ENCODE results near the gene ASB6.

ASB6 gene

GRCh38 chr9:129627556-129628440 is 14.2 kb downstream of the ASB6 start:
- no peak overlapping the region for H3K4me2 ChIP-seq (ENCODE audit: insufficient read depth, low read length, poor library complexity, severe bottlenecking)
- WGBS, 2 donors (ENCODE audit: extremely low coverage in 2 of 2, insufficient read length in 2 of 2, insufficient replicate concordance in 1 of 2), result no CpG with 5 or more reads among the region's 12 CpGs
- H3K4ac ChIP-seq (ENCODE audit: low read length), result no peak overlapping the region
- no peak overlapping the region for H2AK5ac ChIP-seq (ENCODE audit: low read depth, low read length)
- H4K8ac ChIP-seq (ENCODE audit: low read depth, low read length), result no peak overlapping the region
- no peak overlapping the region for H2BK15ac ChIP-seq (ENCODE audit: low read length)
- no peak overlapping the region for H2AFZ ChIP-seq (ENCODE audit: low read length)
- no peaks in the 10 kb centered on the region for H3K9me3 ChIP-seq (replicated peaks in 1 of 2; ENCODE audit: control insufficient read depth in 2 of 2, insufficient read depth in 1 of 2, low read depth in 1 of 2, low read length in 2 of 2)
- H2BK12ac ChIP-seq (ENCODE audit: low read length), result no peak overlapping the region
- no peak overlapping the region for H2BK120ac ChIP-seq (ENCODE audit: low read depth, low read length)
- no peak overlapping the region for H3K27ac ChIP-seq (replicated peaks; ENCODE audit: low read length)
- H3K23ac ChIP-seq (ENCODE audit: low read depth, low read length, poor library complexity), result no peak overlapping the region
- H3K79me1 ChIP-seq (ENCODE audit: low read depth, low read length), result peaks cover 27% of the 10 kb centered on the region
- no peak overlapping the region for H3K14ac ChIP-seq (ENCODE audit: low read length)
- H3K4me3 ChIP-seq (ENCODE audit: low read length in 2 of 2), result peak overlapping the region in 1 of 2 donors; percentile 98
- peaks cover 4 to 19% of the 10 kb centered on the region in 2 donors for H3K4me1 ChIP-seq (ENCODE audit: control insufficient read depth in 2 of 2, insufficient read depth in 1 of 2, low read depth in 1 of 2, low read length in 2 of 2)
- peaks cover 13 to 52% of the 10 kb centered on the region in 2 donors for H3K36me3 ChIP-seq (replicated peaks in 1 of 2; ENCODE audit: control insufficient read depth in 2 of 2, insufficient read depth in 2 of 2, low read length in 2 of 2)
- no peak overlapping the region for H3K9ac ChIP-seq (ENCODE audit: low read depth, low read length, poor library complexity)
- no peak for DNase-seq (ENCODE audit: low spot score)
- no peak overlapping the region for H4K91ac ChIP-seq (ENCODE audit: low read depth, low read length, poor library complexity)
- H3K18ac ChIP-seq (ENCODE audit: low read length), result no peak overlapping the region
- H3K27me3 ChIP-seq (ENCODE audit: control insufficient read depth in 3 of 3, insufficient read depth in 3 of 3, low read depth in 1 of 3, low read length in 3 of 3), result no peaks in the 10 kb centered on the region
- no peak overlapping the region for H2BK5ac ChIP-seq (ENCODE audit: low read length)

GRCh38 chr9:129626625-129627284 is 15.2 kb downstream of the ASB6 start:
- H3K27ac ChIP-seq (replicated peaks; ENCODE audit: low read length), result no peak overlapping the region
- peak overlapping the region; percentile 91 for H3K9ac ChIP-seq (ENCODE audit: low read depth, low read length, poor library complexity)
- no peaks in the 10 kb centered on the region for H3K9me3 ChIP-seq (replicated peaks in 1 of 2; ENCODE audit: control insufficient read depth in 2 of 2, insufficient read depth in 1 of 2, low read depth in 1 of 2, low read length in 2 of 2)
- H2BK12ac ChIP-seq (ENCODE audit: low read length), result no peak overlapping the region
- H3K18ac ChIP-seq (ENCODE audit: low read length), result no peak overlapping the region
- no CpG with 5 or more reads among the region's 20 CpGs for WGBS, 2 donors (ENCODE audit: extremely low coverage in 2 of 2, insufficient read length in 2 of 2, insufficient replicate concordance in 1 of 2)
- H4K8ac ChIP-seq (ENCODE audit: low read depth, low read length), result no peak overlapping the region
- no peak overlapping the region for H2BK15ac ChIP-seq (ENCODE audit: low read length)
- peaks cover 4 to 19% of the 10 kb centered on the region in 2 donors for H3K4me1 ChIP-seq (ENCODE audit: control insufficient read depth in 2 of 2, insufficient read depth in 1 of 2, low read depth in 1 of 2, low read length in 2 of 2)
- peaks cover 23% of the 10 kb centered on the region for H3K79me1 ChIP-seq (ENCODE audit: low read depth, low read length)
- peaks cover 7 to 41% of the 10 kb centered on the region in 2 donors for H3K36me3 ChIP-seq (replicated peaks in 1 of 2; ENCODE audit: control insufficient read depth in 2 of 2, insufficient read depth in 2 of 2, low read length in 2 of 2)
- no peak overlapping the region for H3K4ac ChIP-seq (ENCODE audit: low read length)
- H2AK5ac ChIP-seq (ENCODE audit: low read depth, low read length), result peak overlapping the region; percentile 66
- no peak overlapping the region for H3K23ac ChIP-seq (ENCODE audit: low read depth, low read length, poor library complexity)
- peak overlapping the region; percentile 98 for H3K4me3 ChIP-seq (ENCODE audit: low read length in 2 of 2)
- no peak overlapping the region for H2BK120ac ChIP-seq (ENCODE audit: low read depth, low read length)
- H4K91ac ChIP-seq (ENCODE audit: low read depth, low read length, poor library complexity), result no peak overlapping the region
- H3K14ac ChIP-seq (ENCODE audit: low read length), result no peak overlapping the region
- H3K27me3 ChIP-seq (ENCODE audit: control insufficient read depth in 3 of 3, insufficient read depth in 3 of 3, low read depth in 1 of 3, low read length in 3 of 3), result peaks cover 0 to 2% (median 0%) of the 10 kb centered on the region in 3 experiments
- H2AFZ ChIP-seq (ENCODE audit: low read length), result peak overlapping the region; percentile 97
- H2BK5ac ChIP-seq (ENCODE audit: low read length), result no peak overlapping the region
- peak overlapping the region; percentile 100 for H3K4me2 ChIP-seq (ENCODE audit: insufficient read depth, low read length, poor library complexity, severe bottlenecking)
- no peak for DNase-seq (ENCODE audit: low spot score)

GRCh38 chr9:129626079-129626624 is 15.8 kb downstream of the ASB6 start, which contains the start of gene NTMT1:
NTMT1 (plus strand) TSS chr9:129626163; CDS start chr9:129632704, 6,541 bp downstream.
- no peak within 1 kb of the TSS for H2BK120ac ChIP-seq (ENCODE audit: low read depth, low read length)
- peak within 1 kb of the TSS; percentile 96 for H3K18ac ChIP-seq (ENCODE audit: low read length)
- peak within 1 kb of the TSS; percentile 66 for H2AK5ac ChIP-seq (ENCODE audit: low read depth, low read length)
- H3K27me3 ChIP-seq (ENCODE audit: control insufficient read depth in 3 of 3, insufficient read depth in 3 of 3, low read depth in 1 of 3, low read length in 3 of 3), result peaks cover 0 to 8% (median under 1%) of the 10 kb centered on the region in 3 experiments
- peak within 1 kb of the TSS; percentile 100 for H3K4me2 ChIP-seq (ENCODE audit: insufficient read depth, low read length, poor library complexity, severe bottlenecking)
- no peaks in the 10 kb centered on the region for H3K9me3 ChIP-seq (replicated peaks in 1 of 2; ENCODE audit: control insufficient read depth in 2 of 2, insufficient read depth in 1 of 2, low read depth in 1 of 2, low read length in 2 of 2)
- peak within 1 kb of the TSS; percentile 50 for H2BK15ac ChIP-seq (ENCODE audit: low read length)
- peak within 1 kb of the TSS; percentile 81 for H3K23ac ChIP-seq (ENCODE audit: low read depth, low read length, poor library complexity)
- peaks cover 17% of the 10 kb centered on the region for H3K79me1 ChIP-seq (ENCODE audit: low read depth, low read length)
- H3K36me3 ChIP-seq (replicated peaks in 1 of 2; ENCODE audit: control insufficient read depth in 2 of 2, insufficient read depth in 2 of 2, low read length in 2 of 2), result peaks cover 3 to 35% of the 10 kb centered on the region in 2 donors
- no peak within 1 kb of the TSS for H3K4ac ChIP-seq (ENCODE audit: low read length)
- H4K8ac ChIP-seq (ENCODE audit: low read depth, low read length), result no peak within 1 kb of the TSS
- peaks cover 4 to 19% of the 10 kb centered on the region in 2 donors for H3K4me1 ChIP-seq (ENCODE audit: control insufficient read depth in 2 of 2, insufficient read depth in 1 of 2, low read depth in 1 of 2, low read length in 2 of 2)
- WGBS, 2 donors (ENCODE audit: extremely low coverage in 2 of 2, insufficient read length in 2 of 2, insufficient replicate concordance in 1 of 2), result no CpG with 5 or more reads among the region's 55 CpGs
- H4K91ac ChIP-seq (ENCODE audit: low read depth, low read length, poor library complexity), result no peak within 1 kb of the TSS
- peak within 1 kb of the TSS; percentile 91 for H3K9ac ChIP-seq (ENCODE audit: low read depth, low read length, poor library complexity)
- no peak within 1 kb of the TSS for H2BK12ac ChIP-seq (ENCODE audit: low read length)
- no peak within 1 kb of the TSS for H3K27ac ChIP-seq (replicated peaks; ENCODE audit: low read length)
- peak; percentile 81 for DNase-seq (ENCODE audit: low spot score)
- H3K4me3 ChIP-seq (ENCODE audit: low read length in 2 of 2), result peak within 1 kb of the TSS; percentile 98
- H2AFZ ChIP-seq (ENCODE audit: low read length), result peak within 1 kb of the TSS; percentile 97
- no peak within 1 kb of the TSS for H3K14ac ChIP-seq (ENCODE audit: low read length)
- H2BK5ac ChIP-seq (ENCODE audit: low read length), result peak within 1 kb of the TSS; percentile 85
